ENCODE data around the gene UBAP2.
"Not testable (repeated sequence)": the region's sequence is repeated elsewhere in the genome, so short reads cannot be mapped to it uniquely, and the experiment has no call there.

The UBAP2 gene

GRCh38 chr9:34046784-34047379, 1.8 kb downstream of the UBAP2 start:
- no peak for DNase-seq (ENCODE audit: low read depth)

- no peak for DNase-seq (ENCODE audit: low read depth)
Measured at GRCh38 chr9:34045903-34046302, 2.8 kb downstream of the UBAP2 start.

- not testable (repeated sequence) for DNase-seq (ENCODE audit: low read depth)
Measured at GRCh38 chr9:34042074-34042473, 6.6 kb downstream of the UBAP2 start.

- not testable (repeated sequence) for DNase-seq (ENCODE audit: low read depth)
Measured at GRCh38 chr9:34038851-34039250, 9.8 kb downstream of the UBAP2 start.

GRCh38 chr9:34037626-34038025, 11.1 kb downstream of the UBAP2 start:
- no peak for DNase-seq (ENCODE audit: low read depth)

- no peak for DNase-seq (ENCODE audit: low read depth)
Measured at GRCh38 chr9:34036625-34037024, 12.1 kb downstream of the UBAP2 start.

GRCh38 chr9:34035656-34036055, 13.0 kb downstream of the UBAP2 start:
- no peak for DNase-seq (ENCODE audit: low read depth)

- no peak for DNase-seq (ENCODE audit: low read depth)
Measured at GRCh38 chr9:34034698-34035065, 14.0 kb downstream of the UBAP2 start.

- no peak for DNase-seq (ENCODE audit: low read depth)
Measured at GRCh38 chr9:34032631-34033030, 16.1 kb downstream of the UBAP2 start.

- DNase-seq (ENCODE audit: low read depth) = no peak
Measured at GRCh38 chr9:34027845-34028574, 20.7 kb downstream of the UBAP2 start.

GRCh38 chr9:34025811-34026210, 22.9 kb downstream of the UBAP2 start:
- no peak for DNase-seq (ENCODE audit: low read depth)

- no peak for DNase-seq (ENCODE audit: low read depth)
Measured at GRCh38 chr9:34025062-34025461, 23.6 kb downstream of the UBAP2 start.

GRCh38 chr9:34024476-34024875, 24.2 kb downstream of the UBAP2 start:
- DNase-seq (ENCODE audit: low read depth) = not testable (repeated sequence)

- DNase-seq (ENCODE audit: low read depth) = no peak
Measured at GRCh38 chr9:34016149-34016548, 32.5 kb downstream of the UBAP2 start.

- no peak for DNase-seq (ENCODE audit: low read depth)
Measured at GRCh38 chr9:34010979-34011378, 37.7 kb downstream of the UBAP2 start.

- DNase-seq (ENCODE audit: low read depth) = no peak
Measured at GRCh38 chr9:34001951-34002350, 46.7 kb downstream of the UBAP2 start.

GRCh38 chr9:34001298-34001697, 47.4 kb downstream of the UBAP2 start:
- no peak for DNase-seq (ENCODE audit: low read depth)

- no peak for DNase-seq (ENCODE audit: low read depth)
Measured at GRCh38 chr9:33995449-33995848, 53.2 kb downstream of the UBAP2 start.

GRCh38 chr9:33993104-33993503, 55.6 kb downstream of the UBAP2 start:
- no peak for DNase-seq (ENCODE audit: low read depth)

GRCh38 chr9:33992632-33993031, 56.1 kb downstream of the UBAP2 start:
- no peak for DNase-seq (ENCODE audit: low read depth)

GRCh38 chr9:33988219-33988890, 60.3 kb downstream of the UBAP2 start:
- DNase-seq (ENCODE audit: low read depth) = no peak

GRCh38 chr9:33976414-33976813, 72.3 kb downstream of the UBAP2 start:
- DNase-seq (ENCODE audit: low read depth) = no peak

- no peak for DNase-seq (ENCODE audit: low read depth)
Measured at GRCh38 chr9:33972698-33973097, 76.0 kb downstream of the UBAP2 start.
